Erythroblast (primary cell): Measurements from ENCODE around the gene MCM6.

Experiments
- DNase-seq, 2 experiments: peaks; one replicate each; lab custom pipeline; 2025; lab: John Stamatoyannopoulos, UW
- GATA1 ChIP-seq: IDR thresholded peaks from 2 replicates; pipeline ENCODE4 v1.6.1; 2011; ENCODE audit warnings: low read depth, mild to moderate bottlenecking, control low read depth, low read length, moderate library complexity
- POLR2A ChIP-seq: IDR thresholded peaks from 2 replicates; pipeline ENCODE4 v1.6.1; 2011; ENCODE audit warnings: mild to moderate bottlenecking, low read length

Gene MCM6

DNA sequence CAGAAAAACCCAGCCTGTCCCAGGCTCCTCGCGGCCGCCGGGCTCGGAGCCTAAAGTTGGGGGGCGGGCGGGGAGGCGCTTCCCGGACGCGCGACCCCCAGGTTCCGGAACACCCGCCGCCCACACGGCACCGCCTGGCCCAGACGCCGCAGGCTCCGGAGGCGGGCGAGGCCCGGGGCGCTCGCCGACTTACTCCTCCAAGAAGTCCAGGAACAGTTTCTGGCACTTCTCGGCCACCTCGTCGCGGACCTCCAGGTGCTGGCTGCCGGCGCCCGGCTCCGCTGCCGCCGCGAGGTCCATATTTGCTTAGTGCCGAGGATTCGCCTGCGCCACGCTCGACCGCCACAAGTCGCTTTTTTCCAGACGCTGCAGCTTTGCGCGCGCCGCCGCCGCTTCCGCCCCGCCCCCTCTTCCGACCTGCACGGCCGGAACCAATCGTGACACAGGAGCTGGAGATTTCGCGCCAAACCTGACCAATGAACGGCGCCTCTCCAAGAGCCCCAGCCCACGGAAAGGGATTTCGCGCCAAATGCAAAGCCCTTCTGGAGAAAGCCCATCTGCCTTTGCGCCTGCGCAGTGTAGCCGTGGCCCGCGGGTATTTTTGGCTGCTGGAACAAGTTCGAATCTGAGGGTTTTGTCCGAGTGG is at the start of gene MCM6:
TSS of gene MCM6 (minus strand) at position 378 of the 646 bp plus-strand sequence. CDS start at position 300, 78 bp downstream.
- TF ChIP-seq GATA1: no peak
- peak; percentile 79 for TF ChIP-seq POLR2A
- DNase-seq: peak; percentile 99

DNA sequence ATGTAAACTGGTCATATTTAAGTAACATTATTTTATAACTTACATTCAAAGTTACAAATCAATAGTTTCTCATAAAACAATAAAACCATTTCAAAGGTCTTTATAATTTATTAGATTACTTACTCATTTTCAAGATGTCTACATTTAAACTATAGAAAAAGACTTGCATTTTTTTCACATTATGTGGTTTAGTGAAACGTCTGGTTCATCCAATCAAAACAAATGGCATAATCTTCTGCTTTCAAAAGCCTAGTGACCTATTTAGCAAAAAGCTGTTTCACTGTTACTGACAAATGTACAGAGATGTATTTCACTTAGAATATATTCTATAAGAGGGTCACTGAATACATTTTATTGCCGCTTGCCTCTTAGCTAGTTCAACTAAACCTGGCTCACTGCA is 49.3 kb upstream of the MCM6 start:
- DNase-seq: no peak
- TF ChIP-seq GATA1 (no peak), POLR2A (no peak)

DNA sequence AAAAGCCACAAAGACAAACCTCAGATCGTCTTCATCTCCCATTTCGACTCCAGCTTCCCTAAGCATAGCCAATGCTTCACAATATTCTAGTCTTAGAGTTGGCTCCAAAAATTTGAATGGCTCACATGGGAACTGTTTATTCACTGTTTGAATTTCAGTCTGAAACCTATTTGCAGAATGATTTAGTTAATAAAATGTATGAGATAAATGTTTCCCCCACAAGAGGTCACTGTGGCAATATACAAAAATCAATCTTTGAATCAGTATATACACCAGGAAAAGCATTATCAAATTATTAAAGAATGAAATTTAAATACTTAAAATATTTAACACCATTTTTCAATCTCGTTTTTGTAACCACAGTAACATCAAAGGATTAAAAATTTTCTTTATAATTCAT is 40.0 kb upstream of the MCM6 start:
- TF ChIP-seq GATA1: no peak
- no peak for TF ChIP-seq POLR2A
- peak; percentile 39 to 60 for DNase-seq

DNA sequence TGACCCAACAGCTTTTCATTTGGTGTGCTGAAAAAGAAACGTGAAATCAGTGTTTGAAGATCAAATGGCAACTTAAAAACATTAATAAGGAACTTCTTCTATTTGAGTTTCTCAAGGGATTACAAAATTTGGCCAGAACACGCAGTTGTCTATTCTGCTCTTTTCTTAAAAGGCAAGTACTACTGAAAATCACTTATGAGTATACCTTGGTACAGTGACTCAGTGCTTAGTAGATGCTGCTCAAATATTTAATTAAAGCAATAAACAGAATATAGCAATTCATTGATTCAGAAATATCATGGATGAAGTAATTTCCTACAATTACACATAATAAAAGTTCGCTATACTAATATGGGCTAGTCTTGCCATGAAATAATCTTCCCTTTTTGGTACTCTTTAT is 38.2 kb upstream of the MCM6 start:
- TF ChIP-seq GATA1: no peak
- TF ChIP-seq POLR2A: no peak
- no peak for DNase-seq

DNA sequence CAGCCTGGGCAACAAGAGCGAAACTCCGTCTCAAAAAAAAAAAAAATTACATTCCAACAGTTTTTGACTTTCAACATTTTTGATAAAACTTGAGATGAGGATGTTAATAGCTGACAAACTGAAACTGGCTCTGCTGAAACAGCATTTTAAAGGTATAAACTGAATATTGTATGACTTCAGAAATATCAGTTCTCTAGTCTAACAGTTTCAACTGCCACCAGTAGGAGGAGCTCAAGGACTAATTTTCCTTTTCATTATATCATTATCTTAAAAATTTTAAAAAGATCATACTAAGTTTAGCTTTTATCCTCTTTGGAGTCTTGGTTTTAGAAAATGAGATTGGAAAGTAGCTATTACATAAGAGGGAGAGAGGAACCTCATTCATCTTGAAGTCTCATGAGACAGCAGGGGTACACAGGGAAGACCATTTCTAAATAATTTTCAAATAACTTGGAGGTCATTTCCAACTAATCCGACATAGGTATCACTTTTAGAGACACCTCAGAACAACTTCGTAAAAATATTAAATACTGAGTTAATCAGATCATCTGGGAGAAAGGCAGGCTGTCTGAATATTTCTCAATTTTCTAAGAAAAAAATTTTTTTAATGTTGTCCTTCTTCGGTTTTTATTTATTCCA is 37.6 kb upstream of the MCM6 start:
- TF ChIP-seq GATA1: no peak
- no peak for TF ChIP-seq POLR2A
- peak; percentile 50 to 77 for DNase-seq

DNA sequence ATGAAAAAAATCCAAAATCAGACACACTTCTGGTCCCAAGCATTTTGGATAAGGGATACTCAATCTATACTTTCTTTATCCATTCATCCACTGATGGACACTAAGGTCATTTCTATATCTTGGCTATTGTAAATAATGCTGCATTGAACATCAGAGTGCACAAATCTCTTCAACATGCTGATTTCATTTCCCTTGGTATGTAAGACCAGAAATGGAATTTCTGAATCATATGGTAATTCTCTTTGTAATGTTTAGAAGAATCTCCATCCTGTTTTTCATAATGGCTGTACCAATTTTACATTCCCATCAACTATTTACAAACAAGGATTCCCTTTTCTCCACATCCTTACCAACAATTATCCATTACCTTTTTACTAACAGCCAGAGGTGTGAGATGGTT is 33.7 kb upstream of the MCM6 start:
- no peak for TF ChIP-seq POLR2A
- no peak for DNase-seq

DNA sequence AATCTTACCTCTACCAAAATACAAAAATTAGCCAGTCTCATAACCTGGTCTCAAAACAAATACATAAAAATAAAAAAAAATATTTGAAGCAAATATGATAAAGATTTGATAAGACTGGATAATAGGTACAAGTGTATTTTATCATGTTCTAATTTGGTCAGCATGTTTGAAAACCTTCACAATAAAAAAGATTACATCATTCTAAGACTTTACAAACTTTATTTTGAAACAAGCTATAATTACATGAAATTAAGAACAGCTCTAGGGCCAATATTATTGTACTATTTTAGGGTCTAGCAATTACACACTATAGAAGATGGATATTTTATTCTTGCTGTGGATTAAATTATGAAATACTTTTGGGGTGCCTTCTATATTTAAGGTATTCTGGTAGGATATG is 29.4 kb upstream of the MCM6 start:
- TF ChIP-seq GATA1 (no peak), POLR2A (no peak)
- DNase-seq: no peak

DNA sequence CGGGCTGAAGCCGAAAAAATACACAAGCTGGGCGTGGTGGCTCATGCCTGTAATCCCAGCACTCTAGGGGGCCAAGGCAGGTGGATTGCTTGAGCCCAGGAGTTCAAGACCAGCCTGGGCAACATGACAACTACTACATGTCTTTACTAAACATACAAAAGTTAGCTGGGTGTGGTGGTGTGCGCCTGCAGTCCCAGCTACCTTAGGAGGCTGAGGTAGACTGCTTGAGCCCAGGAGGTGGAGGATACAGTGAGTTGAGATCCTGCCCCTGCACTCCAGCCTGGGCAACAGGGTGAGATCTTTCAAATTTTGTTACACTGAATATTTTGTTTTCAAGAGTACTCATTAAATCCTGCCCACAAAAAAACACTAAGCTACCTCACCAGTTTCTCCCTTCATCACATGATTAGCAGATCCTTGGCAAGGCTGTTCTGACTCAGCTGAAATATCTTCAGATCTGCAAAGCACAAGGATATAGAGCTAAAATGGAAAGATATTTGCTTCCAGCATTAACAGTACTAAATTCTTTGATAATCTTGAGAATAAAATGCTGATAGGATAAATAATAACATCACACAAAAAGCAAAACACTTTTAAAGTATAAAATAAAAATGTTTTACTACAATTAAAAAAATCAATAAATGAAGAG is 28.2 kb upstream of the MCM6 start:
- DNase-seq: peak; percentile 38 to 44
- no peak for TF ChIP-seq POLR2A
- TF ChIP-seq GATA1: no peak

DNA sequence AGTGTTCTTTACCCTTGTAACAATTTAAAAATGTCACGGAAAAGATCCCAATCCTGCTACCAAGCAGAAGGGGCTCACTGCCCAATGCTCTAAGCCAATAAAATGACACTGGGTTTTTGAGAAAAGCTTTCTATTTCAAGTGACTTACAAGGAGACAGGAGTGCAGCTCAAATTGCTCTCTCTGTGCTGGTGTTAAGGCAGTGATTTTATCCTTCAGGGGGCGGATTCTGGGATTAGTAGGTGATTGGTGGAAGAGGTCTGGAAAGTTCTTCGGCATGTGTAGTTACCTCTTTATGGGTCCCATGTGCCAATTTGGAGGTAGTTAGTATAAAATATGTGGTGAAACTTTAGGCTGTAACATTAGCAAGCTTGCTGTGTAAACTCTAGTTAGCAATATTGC is 27.4 kb upstream of the MCM6 start:
- TF ChIP-seq POLR2A: no peak
- TF ChIP-seq GATA1: no peak
- no peak for DNase-seq

DNA sequence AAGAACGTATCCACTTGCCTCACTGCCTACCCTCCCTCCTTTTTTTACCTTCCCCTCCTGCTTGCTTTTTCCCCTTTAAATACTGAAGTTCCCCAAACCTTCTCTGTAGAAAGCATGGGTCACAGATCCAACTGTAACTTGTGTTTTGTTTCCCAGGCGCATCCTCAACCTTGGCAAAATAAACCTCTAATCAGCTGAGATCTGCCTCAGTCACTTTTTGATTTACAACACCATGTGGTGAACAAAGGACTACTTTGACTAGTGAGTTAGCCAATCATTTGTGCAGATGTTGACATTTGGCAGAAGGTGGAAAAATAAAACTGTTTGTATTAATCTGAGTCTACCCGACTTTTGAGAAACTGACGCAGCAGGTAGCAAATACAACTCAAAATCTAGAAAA is 23.3 kb upstream of the MCM6 start:
- TF ChIP-seq POLR2A (no peak), GATA1 (no peak)
- no peak for DNase-seq

DNA sequence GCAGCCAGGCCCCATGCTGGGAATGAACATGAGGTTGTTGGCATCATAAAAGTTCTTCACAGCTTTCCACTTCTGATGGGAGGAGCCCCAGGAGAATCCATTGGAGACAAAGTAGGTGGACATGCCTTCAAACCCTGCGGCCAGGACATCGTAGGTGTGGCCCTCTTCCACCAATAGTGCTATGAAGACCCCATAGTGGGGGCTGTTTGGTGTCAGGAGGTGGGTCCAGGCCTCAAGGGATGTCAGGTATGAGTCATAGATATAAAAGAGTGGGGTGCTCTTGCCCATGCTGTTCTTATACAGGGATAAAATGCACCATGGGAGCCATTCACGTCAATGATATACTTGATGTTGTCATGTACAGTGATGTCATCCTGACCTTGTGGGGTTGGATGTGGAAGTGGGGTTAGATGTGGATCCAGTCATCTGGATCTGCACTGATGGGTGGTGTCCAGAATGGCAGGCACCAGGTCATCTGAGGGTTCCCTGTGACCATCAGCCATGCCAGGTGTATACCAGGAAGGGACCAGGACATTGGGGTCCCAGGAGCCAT is 22.1 kb upstream of the MCM6 start:
- TF ChIP-seq POLR2A (no peak), GATA1 (no peak)
- no peak for DNase-seq

DNA sequence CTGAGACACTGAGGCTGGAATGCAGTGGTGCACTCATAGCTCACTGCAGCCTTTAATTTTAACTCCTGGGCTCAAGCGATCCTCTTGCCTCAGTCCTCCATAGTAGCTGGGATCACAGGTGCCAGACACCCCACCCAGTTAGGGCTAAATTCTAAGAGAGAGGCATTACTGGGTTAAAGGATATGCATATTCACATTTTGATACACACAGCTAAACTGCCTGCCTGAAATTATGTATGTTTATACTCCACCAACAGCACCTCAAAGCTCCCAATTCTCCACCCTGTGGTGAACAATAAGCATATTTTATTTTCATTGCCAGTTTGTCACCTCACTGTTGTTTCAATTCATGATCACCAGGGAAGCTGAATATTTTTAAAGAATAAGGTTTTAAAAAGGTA is 18.7 kb upstream of the MCM6 start:
- DNase-seq: no peak
- TF ChIP-seq GATA1 (no peak), POLR2A (no peak)

DNA sequence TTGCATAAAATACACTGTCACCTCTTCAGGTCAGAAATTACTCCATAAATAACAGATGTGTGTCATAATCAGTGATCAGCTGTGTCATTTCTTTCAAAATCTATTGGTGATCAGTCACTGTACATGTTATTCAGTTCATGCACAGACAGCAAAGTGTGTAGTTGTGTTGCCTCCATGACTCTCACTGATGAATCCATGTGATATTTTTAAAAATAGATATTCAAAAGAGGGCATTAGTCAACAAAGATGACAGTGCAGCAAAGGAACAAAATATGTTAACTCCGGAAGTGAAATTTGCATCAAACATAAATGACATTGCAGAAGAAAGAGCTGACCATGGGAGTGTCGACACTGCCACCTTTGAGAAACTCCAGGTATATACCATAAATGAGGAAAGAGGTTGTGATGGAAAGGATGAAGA is 17.1 kb upstream of the MCM6 start:
- no peak for DNase-seq
- no peak for TF ChIP-seq POLR2A
- no peak for TF ChIP-seq GATA1

DNA sequence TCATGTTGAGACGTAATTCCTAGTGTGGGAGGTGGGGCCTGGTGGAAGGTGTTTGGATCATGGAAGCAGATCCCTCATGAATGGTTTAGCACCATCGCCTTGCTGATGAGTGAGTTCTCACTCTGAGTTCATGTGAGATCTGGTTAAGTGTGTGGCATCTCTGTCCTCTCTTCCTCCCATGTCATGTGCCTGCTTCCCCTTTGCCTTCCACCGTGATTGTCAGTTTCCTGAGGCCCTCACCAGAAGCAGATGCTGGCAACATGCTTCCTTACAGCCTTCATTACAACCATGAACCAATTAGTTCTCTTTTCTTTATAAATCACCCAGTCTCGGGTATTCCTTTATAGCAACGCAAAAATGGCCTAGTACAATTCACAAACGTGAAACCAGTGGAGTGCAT is 14.6 kb upstream of the MCM6 start:
- TF ChIP-seq POLR2A: no peak
- TF ChIP-seq GATA1: no peak
- DNase-seq: no peak
